HG03108 (cell line): ENCODE data around the gene RUFY3.
"Not testable (repeated sequence)": the region's sequence is repeated elsewhere in the genome, so short reads cannot be mapped to it uniquely, and the experiment has no call there.

Experiments used
- ATAC-seq: cut with Tn5 transposase; IDR thresholded peaks from one replicate; pipeline ENCODE4 v1.9.1; 2021; ENCODE audit warnings: moderate library complexity; ENCODE audit not compliant: unreplicated experiment

RUFY3 gene

GRCh38 chr4:70838666-70839588, 117.2 kb downstream of the RUFY3 start:
- ATAC-seq, result peak; percentile 32

DNA sequence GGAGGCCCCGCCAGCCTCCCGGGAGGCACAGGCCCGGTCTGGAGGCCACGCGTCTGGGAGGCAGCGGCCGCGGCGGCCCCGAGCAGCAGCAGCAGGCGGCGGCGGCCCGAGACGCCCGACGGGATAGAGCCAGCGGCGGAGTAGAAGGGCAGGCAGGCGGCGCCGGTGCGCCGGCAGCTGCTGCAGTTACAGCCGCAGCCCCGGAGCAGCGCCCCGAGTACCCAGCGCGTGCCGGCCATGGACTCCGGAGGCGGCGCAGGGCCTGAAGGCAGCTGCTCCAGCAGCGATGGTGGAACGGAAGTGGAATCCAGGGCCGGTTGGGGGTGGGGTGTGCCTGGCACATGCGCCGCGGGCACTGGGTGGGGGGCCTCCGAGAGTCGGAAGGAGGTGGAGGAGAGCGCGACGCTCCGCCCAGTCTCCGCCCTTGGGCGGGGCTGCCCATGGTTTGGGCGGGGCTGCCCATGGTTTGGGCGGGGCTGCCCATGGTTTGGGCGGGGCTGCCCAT, 117.9 kb downstream of the RUFY3 start, which contains the start of gene GRSF1:
Gene GRSF1 (minus strand): TSS at position 302 of the 505 bp plus-strand sequence. CDS start 63 bp downstream, at position 239.
- peak; percentile 57 for ATAC-seq

GRCh38 chr4:70840137-70840536, 118.4 kb downstream of the RUFY3 start:
- ATAC-seq, result not testable (repeated sequence)

GRCh38 chr4:70840631-70841030, 118.9 kb downstream of the RUFY3 start:
- not testable (repeated sequence) for ATAC-seq

DNA sequence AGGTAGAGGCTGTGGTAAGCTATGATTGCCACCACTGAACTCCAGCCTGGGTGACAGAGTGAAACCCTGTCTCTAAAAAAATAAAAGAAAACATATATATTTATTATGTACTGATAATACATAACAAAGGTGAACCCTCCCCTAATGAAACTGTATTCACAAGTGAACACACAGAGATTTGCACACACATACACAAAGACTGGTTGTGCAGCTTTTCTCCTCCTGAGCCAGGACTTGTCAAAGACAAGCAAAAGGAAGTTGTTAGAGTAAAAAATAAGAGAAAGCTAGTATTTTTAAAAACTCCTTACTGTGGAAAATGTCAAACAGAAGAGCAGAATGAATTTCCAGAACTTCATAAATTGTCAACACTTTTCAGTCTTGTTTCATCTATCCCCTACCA, 119.4 kb downstream of the RUFY3 start:
- ATAC-seq, result no peak

DNA sequence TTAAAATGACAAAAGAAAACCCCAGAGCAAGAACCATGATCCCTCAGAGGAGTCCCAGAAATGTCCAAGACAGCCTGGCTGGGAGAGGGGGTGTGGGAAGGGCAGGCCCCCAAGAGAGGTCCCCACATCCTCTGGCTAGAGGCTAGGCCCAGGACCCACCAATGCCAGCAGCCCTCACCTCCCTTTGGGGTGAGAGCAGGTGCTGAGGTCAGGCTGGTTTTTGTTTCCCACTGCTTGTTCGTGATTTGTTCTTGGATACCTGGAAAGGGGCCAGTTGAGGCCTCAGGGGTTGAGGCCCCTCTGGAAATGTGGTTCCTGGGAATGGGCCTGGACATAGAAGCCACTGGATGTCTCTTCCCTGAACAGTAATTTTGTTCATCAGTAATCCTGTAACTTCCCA, 120.2 kb downstream of the RUFY3 start:
- ATAC-seq, result no peak

DNA sequence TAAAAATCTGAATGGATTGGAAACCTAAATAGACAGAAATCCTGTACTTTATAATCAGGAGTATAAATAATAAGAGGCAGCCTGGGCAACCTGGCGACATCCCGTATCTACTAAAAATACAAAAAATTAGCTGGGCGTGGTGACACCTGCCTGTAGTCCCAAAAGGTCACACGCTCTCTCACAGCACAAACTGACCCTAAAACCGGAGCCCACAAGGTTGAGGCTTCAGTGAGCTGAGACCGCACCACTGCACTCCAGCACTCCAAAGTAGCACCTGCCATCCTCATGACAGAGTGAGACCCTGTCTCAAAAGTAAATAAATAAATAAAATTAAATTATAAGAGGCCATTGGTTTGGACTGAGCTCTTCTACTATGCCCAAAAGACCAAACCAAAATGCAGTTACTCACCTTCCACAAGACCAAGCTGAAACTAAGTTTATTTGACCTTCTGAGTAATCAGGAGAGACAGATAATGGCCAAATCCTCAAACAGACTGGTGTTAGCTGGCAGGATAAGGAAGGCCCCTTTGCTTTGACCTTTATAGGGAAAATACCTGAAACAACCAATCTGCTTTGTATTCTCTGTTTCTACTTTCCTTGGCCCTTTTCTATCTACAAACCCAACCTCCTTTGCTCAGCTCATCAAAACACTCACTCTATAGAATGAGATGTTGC, 121.1 kb downstream of the RUFY3 start:
- ATAC-seq, result peak; percentile 41

DNA sequence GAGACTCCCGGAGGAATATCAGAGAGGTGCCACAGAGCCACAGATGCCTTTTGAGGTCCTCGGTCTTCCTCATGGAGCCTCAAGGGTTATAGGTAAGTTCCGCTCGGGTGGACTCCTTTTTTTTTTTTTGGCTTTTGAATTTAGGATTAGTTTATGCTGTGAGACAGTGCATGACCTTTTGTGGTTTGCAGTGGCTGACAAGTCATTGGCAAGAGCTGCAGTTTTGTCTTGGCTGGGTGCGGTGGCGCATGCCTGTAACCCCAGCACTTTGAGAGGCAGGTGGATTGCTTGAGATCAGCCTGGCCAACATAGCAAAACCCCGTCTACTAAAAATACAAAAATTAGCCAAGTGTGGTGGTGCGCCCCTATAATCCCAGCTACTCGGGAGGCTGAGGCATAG, 122.4 kb downstream of the RUFY3 start:
- ATAC-seq, result peak; percentile 30

DNA sequence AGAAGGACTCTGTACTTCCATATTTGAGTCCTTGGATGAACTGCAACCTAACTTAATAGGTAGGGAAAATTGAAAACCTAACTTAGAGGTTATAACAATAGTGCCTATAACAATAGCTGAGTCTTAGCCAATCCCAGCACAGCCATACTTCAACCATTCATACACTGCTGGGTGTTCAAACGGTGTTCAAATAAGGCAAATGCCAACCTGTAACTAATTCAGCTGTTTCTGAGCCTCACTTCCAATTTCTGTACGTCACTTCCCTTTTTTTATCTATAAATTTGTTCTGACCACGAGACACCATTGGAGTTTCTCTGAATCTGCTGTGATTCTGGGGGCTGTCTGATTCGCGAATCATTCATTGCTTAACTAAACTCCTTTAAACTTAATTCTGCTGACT, 127.5 kb downstream of the RUFY3 start:
- no peak for ATAC-seq

DNA sequence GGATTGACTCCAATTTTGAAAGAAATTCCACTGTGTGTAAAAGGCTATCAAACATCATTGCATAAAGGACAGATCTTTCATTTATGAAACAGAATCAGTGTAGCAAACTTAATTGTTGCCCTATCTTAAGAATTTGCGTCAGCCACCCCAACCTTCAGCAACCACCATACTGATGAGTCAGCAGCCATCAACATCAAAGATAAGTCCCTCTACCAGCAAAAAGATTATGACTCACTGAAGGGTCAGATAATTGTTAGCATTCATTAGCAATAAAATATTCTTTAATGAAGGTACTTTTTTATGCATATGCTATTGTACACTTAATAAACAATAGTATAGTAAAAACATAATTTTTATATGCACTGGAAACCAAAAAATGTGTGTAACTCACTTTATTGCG, 133.7 kb downstream of the RUFY3 start:
- ATAC-seq, result no peak
